NCI-H2171 treated with DMSO at 0.1 percent for 48 hours (cell line): Measurements from ENCODE around the gene POMT2.

ENCODE experiments used
- DNase-seq: peaks from one replicate; lab custom pipeline; 2025; lab: John Stamatoyannopoulos, UW

The POMT2 gene

DNA sequence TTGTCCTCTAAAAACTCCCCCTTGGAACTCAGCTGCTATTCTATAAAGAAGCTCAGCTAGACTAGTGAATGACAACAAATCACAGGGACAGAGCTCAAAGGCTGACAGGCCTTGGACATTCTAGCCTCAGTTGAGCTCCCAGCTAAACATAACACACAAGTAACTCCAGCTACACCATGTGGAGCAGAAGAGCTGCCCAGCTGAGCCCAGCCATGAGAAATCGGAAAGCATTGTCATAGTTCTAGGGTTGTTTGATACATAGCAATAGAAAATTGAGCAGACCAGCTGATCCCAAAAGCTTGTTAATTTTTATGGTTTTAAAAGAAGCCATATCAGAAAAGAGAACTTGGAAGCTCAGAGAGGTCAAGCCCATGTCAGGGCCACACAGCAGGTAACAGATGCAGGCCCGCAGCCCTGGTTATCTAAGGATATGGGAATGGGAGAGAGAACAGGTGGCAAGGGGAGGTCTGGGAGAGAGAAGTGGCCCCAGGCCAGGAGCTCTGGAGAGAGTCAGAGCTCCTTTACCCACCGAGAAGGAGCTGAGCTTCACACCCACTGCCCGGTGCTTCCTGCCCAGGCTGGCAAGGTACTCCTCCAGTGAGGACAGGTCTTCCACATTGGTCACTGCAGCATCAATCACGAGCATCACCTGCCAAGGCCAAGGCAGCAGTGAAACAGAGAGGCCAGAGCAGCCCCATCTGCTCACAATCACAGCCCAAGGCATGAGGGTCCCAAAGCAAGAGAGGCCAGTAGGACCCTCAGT, 52.6 kb downstream of the POMT2 start:
- peak; percentile 12 for DNase-seq

DNA sequence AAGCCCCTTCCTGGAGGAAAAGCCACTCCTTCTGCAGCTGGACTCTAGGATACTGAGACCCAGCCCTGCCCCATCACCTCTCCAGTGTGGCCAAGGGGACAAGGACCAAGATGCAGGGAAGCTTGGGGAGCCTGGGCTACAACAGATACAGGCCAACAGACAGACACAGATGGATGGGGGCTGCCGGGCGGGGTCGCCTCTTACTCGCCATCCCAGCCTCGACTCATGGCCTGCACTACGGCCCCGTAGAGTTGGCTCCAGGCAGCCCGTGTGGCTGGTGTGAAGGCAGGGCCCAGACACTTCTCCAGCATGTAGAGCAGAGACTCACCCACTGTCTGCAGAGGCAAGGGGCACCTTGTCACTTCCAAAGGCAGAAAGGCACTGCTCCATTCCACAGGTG, 54.3 kb downstream of the POMT2 start:
- no peak for DNase-seq

DNA sequence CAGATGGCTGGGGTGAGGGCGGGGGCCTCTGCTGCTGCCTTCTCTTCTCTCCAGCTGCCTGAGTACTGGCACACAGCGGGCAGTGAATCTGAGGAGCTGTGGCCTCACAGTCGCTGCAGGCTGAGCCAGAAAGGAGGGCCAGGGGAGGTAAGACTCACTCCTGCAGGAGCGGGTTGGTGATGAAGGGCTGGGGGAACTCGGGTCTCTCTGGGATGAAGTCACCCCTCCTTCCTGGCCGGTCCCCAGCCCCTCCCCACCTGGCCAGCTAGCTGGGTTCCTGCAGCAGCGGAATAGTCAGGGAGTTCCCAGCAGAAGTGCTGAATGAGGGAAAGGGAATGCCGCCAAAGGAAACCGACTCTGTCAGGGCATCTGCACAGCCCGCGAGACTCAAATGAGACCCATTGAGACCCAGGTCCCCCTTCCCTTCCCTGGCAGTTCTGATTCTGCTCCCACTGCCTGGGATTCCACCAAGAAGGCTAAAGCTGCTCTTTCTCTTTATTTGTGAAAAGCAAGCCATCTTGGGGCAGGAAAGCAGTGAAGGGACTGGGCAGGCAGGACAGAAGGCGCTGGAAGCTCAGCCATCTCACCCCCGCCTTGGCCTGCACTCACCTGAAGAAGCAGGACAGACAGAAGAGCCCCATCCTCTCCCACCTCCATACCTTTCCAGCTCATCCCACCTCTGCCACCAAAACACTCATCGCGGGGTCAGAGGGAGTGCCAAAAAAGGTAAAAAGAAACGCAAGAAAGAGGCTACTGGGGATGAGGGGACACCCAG, 54.9 kb downstream of the POMT2 start:
- DNase-seq = peak; percentile 62

DNA sequence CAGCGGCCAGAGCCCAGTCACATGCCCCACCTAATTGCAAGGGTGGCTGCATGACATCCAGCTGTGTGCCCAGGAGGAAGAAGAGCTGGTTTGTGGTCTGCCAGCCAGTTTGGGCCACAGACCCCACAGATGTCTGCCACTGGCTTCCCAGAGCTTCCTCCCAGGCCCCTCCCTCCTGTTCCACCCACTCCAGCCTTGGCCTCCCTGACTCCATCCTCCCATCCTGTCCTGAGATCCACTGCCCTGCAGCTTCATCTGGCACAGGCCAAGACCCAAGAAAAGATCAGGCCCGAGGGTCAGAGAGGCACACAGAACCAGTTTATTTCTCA, 55.5 kb downstream of the POMT2 start:
- no peak for DNase-seq

DNA sequence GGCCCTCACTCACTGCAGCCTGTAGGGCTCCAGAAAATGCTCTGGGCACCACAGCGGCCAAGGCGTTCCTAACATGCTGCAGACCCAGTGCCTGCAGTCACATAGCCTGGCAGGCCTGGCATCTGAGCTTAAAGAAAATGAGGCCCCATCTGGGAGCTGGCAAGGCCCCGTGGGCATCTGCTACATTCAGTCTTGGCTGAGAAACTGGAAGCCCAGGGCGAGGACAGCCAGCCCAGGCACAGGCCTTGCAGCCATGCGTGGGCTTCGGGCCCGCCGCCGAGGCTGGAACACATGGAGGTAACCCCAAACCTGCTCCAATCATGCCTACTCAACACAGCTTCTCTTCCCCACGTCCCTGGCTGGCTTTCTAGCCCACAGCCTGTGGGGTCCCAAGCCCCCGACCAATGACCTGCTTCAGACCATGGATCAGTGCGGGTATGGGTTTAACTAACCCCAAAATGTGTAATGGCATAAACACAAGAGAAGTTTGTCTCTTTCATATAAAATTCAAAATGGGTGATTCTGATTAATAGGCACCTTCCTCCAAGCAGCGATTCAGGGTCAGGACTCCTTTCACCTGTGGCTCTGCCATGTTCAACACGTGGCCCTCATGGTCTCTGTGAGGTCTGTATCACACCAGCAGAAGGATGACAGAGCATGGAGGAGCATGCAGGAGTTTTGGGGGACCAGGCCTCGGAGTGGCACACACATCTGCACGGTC, 56.1 kb downstream of the POMT2 start:
- no peak for DNase-seq

DNA sequence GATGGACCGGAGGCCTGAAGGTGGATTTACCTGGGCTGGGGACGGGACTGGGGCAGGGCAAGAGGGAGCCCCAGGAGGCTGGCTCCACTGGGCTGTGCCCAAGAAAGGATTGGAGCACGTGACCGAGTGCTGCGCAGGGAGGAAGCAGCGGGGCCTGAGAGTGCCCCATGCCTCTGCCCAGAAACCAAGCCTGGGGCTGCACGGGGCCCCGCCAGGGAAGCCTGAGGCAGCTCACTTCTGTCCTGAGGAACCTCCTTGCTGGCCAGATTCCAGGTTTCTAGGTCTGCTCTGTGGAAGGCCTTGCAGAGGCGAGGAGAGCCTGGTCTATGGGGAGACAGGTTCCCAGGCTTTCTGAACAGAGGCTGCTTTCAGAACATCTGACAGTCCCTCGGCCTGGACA, 60.1 kb downstream of the POMT2 start:
- no peak for DNase-seq

DNA sequence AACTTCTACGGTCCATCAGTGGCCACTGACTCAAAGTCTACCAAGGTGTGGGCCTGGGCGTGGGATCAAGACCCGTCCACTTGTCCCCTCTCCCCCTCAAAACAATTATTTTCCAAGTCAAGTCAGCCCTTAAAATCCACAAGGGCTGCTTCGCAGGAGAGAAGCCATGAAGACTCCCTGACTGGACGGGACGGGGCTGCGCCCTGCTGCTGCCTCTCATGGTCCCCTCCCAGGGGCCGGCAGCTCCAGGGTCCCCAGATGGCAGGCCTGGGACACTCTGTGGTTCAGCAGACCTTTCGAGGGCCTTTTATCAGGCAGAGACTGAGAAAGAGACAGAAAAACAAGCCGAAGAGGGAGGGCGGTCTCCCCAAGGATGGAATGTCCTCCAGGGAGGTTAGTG, 60.5 kb downstream of the POMT2 start:
- DNase-seq = no peak

DNA sequence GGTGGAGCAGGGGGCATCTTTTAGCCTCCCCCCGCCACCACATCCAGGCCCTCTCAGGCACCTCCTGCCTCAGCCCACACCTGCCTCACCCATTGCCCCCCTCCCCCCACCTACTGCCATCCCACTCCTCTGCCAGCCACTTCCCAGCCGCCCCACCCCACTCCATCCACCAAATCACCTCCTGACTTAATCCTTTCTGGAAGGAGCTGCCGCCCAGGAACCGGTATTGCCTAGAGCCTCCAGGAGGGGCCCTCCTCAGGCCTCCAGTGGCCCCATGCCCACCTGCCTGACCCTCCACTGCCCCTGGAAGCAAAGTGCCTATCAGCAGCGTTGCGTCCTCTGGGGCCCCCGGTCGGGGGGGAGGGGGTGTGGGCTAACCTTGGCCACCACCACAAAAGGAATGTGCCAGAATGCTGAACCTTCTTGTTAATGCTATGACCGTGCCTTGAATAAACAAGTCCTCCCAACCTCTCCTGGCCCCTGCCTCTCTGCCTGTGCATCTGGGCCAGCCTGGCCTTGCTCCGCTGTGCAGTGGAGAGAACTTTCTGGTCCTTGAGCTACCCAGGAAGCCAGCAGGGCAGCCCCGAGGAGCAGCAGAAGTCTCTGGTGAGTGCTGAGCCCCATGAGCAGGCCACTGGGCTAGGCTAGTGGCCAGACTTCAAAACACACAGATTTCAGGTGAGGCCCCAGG, 61.5 kb downstream of the POMT2 start:
- DNase-seq = no peak

DNA sequence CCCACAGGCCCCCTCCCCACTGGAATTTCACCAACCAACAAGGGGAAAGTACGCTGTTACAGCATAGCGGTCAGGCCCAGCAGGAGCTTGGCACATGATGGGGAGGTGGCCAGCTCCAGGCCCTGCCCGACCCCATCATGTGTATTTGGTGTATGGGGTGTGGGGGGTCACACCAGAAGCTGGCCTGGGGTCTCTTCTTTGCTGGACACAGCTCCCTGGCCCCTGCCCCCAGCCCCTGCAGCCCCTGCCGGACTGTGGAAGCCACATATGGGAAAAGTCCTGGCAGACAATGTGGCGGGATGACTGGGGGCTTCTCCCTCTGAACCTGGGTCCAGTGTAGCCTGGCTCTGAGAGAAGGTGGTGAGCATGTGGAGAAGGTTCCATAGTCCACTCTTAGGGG, 62.1 kb downstream of the POMT2 start:
- no peak for DNase-seq

DNA sequence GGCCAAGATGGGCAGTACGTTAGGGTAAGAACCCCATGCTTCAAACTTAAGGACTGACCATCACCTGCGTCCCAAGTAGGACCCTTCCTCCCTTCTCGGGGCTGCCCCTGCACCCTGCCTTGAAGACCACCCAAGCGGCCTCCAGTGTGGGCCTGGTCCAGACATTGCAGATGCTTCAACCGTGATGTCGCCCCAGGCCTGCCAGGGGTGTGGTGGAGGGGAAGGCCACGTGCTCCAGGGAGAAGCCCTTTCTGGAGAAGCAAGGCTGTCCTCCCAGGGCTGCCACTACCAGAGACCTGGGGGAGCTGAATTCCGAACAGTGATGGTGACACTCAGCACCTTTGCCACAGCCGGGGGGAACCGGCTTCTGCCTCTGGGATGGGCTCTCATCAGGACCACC, 63.0 kb downstream of the POMT2 start:
- DNase-seq = no peak

DNA sequence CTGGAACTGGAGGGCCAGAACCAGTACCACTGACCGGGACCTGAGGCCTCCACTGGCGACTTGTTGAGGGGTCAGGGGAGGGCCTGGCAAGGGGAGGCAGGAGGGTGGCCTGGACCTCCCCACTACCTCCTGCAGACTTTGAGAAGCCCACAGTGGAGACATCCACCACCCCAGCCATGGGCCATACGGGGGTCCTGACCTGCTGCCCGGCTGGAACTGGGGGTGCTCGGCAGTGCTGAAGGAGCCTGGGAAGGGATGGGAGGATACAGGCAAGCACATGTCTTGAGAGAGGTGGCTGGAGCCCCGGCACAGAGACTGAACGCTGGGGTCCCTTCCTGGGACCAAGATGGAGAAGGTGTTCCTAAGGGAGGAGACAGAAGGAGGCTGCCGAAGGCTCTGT, 64.0 kb downstream of the POMT2 start:
- no peak for DNase-seq

DNA sequence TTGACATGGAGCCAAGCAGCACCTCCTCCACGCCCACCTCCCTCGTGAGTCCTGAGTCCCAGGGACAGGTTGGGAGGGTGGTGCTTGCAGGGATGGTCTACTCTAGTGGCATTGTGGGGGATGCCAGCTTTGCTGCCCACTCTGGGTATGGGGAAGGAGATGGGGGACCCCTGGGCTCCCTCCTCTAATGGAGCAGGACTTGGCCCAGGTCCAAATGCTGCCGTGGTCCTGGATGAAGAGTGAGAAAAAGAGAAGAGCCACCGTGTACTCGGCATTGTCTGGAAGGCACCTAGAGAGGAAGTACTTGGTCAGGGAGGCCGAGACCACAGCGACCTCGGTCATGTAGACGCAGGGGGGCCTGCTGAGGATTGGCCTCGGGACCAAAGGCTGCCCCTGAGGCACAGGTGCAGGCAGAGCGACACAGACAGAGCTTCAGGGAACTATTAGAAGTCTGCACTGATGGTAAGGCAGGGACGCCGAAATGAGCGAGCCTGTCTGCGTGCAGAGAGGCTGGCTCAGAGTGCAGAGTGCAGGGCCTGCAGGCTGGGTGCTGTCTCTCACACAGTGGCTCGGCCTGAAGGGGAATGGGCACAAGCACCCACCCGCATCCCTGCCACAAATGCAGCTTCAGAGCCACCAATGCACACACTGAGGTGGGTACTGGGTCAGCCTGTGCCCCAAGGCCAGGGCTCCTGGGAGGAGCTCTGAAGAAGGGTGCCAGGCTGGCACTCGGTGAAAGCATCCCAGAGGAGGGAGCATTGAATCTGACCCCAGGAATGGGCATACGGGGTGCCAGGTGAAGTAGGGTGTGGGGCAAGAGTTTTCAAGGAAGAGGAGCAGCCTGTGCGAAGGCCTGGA, 67.1 kb downstream of the POMT2 start:
- no peak for DNase-seq

DNA sequence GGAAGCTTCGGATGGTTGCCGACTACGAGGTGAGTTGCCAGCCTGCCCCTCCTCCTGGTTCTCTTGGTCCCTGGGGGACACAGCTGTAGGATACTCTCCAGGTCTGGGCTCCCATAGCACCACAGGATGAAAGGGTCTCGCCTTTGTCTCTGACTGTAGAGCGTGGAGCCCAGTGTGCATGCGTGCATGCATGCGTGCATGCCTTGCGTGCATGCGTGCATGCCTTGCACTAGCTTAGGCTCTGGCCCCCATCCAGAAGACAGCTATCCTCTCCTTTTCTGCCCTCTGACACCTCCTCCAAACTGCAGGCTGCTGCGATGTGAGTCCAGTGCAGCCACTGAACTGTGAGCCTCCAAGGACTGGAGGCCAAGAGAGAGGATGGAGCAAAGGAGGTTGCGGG, 68.8 kb downstream of the POMT2 start:
- DNase-seq = no peak

DNA sequence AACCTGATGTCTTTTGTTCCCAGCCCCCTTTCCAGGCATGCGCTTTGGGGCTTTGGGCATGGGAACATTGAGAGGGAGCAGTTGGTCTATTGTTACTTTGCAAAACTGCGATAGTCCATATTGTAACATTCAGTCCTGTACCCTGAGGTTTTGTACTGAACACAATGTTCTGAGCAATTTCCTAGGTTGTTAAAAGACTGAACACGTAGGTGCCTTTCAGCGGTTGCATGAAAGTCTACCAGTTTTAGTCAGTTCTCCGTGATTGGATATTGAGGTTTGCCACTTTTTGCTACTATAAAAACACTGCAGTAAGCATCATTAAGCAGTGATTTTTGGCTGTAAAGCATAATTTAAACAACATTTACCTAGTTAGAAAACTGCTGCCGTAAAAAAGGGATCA, 69.8 kb downstream of the POMT2 start:
- DNase-seq = no peak

DNA sequence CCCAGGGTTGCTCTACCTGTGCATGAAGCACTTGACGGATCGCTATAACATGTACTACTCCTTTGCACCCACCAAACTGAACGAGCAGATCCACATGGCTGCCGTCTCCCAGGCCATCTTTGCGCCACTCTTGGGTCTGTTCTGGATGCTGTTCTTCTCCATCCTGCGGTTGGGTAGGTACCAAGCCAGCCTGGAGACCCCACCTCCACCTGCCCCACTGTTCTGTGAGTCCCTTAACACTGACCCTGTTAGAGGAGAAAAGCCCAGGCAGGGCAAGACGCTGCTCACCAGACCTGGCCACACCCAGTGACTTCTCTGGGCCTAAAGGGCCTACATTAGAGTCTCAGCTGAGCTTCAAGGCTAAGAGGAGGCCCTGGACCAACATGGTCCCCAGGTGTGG, 71.4 kb downstream of the POMT2 start:
- DNase-seq = no peak

DNA sequence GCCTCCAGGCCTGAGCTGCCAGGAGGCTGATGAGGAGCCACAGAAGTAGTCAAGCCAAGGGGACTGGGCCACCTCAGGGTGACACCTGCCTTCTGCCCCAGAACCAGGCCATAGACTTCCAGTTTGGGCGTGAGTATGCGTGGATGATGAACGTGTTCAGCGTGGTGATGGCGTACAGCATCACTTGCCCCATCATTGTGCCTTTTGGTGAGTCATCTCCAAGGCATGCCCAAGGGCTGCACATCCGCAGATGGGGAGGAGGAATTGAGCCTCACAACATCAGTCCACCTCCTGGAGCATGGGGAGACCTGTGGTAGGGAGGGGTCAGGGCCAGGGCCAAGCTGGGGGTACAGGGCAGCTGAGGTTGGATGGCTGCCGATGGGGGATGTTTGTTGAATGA, 72.0 kb downstream of the POMT2 start:
- no peak for DNase-seq

DNA sequence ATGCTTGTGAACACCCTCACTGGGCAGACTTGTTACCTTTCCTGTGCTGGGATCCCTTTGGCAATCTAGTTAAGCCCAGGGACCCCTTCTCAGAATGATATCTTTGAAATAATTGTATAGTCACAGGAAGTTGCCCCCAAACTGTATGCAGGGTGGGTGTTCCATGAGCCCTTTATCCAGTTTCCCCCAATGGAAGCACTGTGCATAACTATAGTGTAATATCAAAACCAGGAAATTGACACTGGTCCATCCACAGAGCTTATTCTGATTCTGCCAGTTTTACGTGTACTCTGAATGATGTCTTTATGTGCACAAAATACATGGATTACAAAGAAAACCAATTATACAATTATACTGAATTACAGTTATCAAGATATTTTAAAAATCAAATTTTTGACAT, 73.9 kb downstream of the POMT2 start:
- no peak for DNase-seq

DNA sequence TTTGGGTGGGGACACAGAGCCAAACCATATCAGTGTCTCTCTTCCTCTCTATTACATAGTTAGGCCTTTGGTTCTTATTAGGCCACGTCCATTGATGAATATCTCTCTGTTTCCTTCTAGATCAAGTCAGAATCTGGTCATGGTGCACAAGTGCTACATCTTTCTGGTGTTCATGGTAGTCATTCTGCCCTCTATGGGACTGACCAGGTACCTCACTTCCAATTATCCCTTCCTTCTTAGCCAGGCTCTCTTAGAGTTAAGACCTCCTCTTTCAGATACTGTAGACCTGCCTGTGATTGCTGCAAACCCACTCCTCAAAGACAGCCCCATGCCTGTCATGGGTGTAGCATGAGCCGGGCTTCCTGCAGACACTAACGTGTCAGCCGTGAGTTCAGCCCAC, 74.9 kb downstream of the POMT2 start:
- DNase-seq = no peak

DNA sequence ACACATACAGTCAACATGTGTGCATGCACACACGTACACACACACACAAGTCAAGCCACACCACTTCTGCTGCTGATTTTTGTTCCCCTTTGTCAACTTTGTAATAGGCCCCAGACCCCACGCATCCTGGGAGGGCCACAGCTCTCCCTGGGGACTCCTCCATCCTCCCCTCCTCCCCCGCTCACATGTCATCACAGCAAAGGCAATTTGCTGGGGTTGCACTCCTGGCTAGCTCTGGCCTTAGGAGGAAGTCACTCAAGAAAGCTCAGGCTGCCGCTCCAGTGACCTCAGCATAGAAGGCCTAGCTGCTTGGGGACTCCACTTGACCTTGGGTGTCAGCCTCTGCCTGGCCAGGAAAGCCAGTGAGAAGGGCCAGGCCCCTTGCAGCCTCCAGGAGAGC, 76.8 kb downstream of the POMT2 start:
- DNase-seq = no peak

DNA sequence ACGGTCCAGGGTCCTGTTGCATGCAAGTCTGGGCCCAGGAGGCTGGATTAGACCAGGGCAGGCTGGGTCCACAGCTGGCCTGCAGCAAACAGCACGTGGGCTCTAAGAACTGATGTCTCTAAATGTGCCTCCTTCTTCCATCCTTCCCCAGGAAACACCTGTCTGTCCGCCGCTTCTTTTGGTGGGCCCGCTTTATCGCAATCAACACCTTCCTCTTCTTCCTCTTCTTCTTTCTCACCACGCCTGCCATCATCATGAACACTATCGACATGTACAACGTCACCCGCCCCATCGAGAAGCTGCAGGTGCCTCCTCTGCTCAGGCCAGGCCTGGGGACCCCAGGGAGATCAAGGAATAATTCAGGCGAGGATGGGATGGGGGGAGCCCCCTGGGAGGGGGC, 77.9 kb downstream of the POMT2 start:
- no peak for DNase-seq

DNA sequence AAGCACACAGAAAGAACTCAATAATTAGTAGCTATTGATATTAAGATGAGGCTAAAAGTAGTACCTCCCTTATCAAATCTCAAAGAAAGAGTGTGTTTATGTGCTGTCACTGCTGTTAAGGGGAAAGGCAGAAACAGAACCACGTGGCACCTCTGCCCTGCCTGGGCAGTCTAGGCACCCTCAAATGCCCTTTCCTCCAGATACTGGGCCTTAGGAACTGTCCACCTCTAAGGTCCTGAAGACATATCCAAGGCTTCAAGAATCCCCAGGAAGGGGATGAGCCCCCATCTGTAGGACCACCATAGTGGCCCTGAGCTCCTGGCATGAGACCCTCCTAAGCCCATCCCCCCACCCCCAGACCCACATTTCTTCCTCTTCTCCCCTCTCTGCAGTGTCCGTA, 78.7 kb downstream of the POMT2 start:
- DNase-seq = no peak
